ENCODE data around the gene ONECUT2. TPM values are rescaled to one million over a fixed set of nuclear protein-coding genes. Genes with fewer than 3 reads are reported as not detected.
"Not testable (repeated sequence)": the region's sequence is repeated elsewhere in the genome, so short reads cannot be mapped to it uniquely, and the experiment has no call there.

ONECUT2 gene
- under 1 TPM; 0.10 to 0.39 TPM for total RNA-seq

DNA sequence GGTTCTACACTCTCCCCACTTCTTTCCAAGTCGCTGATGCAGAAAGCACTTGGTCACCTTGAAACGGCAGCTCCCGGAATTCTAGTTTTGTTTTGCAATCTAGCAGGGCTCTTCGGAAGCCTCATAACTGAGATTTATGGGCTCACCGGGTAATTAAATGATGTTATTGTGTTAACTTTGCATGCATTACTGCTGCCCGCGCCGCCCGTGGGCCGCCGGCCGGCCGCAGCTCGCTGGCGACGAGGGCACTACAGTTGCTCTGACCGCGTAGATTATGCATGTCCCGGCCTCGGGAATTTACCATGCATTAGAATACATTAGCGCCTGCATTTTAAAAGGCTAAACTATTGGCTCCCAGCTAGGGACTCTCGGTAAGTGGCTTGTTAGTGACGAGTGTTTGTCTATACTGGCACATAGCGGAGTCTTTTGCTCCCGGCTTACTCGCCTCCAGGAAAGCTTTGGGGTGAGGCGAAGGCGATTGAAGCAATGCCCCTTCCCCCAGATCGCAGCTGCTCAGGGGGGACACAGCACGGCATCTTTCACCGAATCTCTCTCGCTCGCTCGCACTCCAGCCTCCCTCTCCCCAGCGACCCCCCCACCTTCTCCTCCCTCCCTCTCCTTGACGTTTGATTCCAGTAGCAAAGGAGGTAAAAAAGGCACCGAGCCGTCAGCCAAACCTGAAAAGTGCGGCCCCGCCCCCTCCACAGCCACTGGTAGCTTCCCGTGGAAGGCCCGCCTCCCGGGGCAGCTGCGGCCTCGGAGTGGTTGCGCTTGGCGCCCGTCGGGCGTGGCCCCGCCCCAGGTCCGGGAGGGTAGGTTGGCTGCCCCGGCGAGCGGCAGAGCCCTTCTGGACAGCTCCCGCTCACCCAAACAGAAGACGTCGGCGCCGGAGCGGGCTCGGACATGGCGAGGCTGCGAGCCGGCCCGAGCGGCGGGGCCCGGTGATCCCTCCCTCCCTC is at the start of gene ONECUT2:
Gene ONECUT2, plus strand, starts transcription at position 839 of the 959 bp plus-strand sequence. CDS start 343 bp downstream, outside the sequence.
- H3K36me3 Mint-ChIP-seq, result peaks cover 17% of the 10 kb centered on the region
- H3K27me3 Mint-ChIP-seq, result peaks cover 62 to 76% of the 10 kb centered on the region in 2 donors
- peak within 1 kb of the TSS; percentile 48 for H3K4me3 Mint-ChIP-seq
- H3K9me3 Mint-ChIP-seq, result peaks cover 3% of the 10 kb centered on the region
- peak; percentile 82 to 91 for ATAC-seq
- peak; percentile 77 for DNase-seq (ENCODE audit: low spot score)
- H3K27ac Mint-ChIP-seq, result no peak within 1 kb of the TSS
- H3K4me1 Mint-ChIP-seq (ENCODE audit: low read depth in 2 of 2), result peaks cover 11 to 26% of the 10 kb centered on the region in 2 donors

DNA sequence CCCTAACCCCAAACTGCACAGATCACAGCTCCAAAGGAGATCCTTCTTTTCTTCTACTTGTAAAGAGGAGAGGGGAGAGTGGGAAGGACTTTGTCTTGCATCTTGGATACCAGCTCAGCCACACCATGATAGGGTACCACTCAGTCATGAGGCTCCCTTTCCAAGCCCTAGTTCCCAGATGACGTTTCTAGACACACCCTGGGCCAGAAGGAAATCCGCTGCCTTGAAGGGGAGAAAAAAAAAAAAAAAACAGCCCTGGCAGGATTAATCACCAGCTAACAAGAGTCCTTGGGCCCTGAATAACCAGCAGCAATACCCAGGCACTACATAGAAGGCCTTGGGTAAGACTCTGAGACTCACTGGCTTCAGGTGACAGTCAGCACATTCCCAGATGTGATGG is 45.9 kb upstream of the ONECUT2 start:
- Mint-ChIP-seq H3K4me3 (no peak overlapping the region), H3K27me3 (peaks cover 4 to 32% of the 10 kb centered on the region in 2 donors), H3K27ac (no peak overlapping the region), H3K4me1 (ENCODE audit: low read depth in 2 of 2) (no peaks in the 10 kb centered on the region), H3K36me3 (peaks cover 5% of the 10 kb centered on the region), H3K9me3 (peaks cover 8% of the 10 kb centered on the region)
- DNase-seq (ENCODE audit: low spot score), result no peak
- ATAC-seq, result no peak

DNA sequence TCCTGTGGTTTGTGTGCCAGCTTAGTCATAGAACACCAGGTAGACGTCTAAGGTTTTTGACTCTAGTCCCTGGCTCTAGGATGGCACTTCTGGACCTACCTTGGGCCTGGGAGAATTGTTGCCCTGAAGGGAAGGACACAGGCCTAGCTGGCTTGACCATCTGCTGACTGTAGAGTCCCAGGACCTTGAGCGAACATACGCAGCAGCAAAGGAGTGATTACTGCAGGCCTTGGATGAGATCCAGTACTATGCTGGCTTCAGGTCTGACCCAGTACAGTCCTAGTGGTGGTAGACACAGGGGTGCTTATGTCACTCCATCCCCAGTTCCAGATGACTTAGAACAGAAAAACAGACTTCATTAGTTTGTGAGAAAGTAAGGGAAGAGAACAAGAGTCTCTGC is 45.1 kb upstream of the ONECUT2 start:
- H3K4me1 Mint-ChIP-seq (ENCODE audit: low read depth in 2 of 2), result no peaks in the 10 kb centered on the region
- H3K27me3 Mint-ChIP-seq, result peaks cover 4 to 32% of the 10 kb centered on the region in 2 donors
- peaks cover 8% of the 10 kb centered on the region for H3K9me3 Mint-ChIP-seq
- peaks cover 5% of the 10 kb centered on the region for H3K36me3 Mint-ChIP-seq
- DNase-seq (ENCODE audit: low spot score) (no peak), ATAC-seq (no peak)
- H3K27ac Mint-ChIP-seq, result no peak overlapping the region
- H3K4me3 Mint-ChIP-seq, result no peak overlapping the region

DNA sequence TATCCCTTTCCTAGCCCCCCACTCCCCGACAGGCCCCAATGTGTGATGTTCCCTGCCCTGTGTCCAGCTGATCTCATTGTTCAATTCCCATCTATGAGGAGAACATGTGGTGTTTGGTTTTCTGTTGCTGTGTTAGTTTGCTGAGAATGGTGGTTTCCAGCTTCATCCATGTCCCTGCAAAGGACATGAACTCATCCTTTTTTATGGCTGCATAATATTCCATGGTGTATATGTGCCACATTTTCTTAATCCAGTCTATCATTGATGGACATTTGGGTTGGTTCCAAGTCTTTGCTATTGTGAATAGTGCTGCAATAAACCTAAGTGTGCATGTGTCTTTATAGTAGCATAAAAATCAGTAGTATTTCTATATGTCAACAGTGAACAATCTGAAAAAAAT is 40.4 kb upstream of the ONECUT2 start:
- H3K27me3 Mint-ChIP-seq, result peaks cover 4 to 37% of the 10 kb centered on the region in 2 donors
- H3K27ac Mint-ChIP-seq; H3K4me1 Mint-ChIP-seq (ENCODE audit: low read depth in 2 of 2); ATAC-seq; DNase-seq (ENCODE audit: low spot score); H3K4me3 Mint-ChIP-seq: not testable (repeated sequence)
- peaks cover 17% of the 10 kb centered on the region for H3K9me3 Mint-ChIP-seq
- H3K36me3 Mint-ChIP-seq, result peaks cover 12% of the 10 kb centered on the region

DNA sequence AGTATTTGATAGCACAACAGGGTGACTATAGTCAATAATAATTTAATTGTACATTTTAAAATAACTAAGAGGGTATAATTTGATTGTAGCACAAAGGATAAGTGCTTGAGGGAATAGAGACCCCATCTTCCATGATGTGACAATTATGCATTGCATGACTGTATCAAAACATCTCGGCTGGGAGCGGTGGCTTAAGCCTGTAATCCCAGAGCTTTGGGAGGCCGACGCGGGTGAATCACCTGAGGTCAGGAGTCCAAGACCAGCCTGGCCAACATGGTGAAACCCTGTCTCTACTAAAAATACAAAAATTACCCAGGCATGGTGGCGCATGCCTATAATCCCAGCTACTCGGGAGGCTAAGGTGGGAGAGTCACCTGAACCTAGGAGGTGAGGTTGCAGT is 38.3 kb upstream of the ONECUT2 start:
- Mint-ChIP-seq H3K9me3 (peaks cover 13% of the 10 kb centered on the region), H3K27me3 (peaks cover 0 to 23% of the 10 kb centered on the region in 2 donors), H3K36me3 (peaks cover 12% of the 10 kb centered on the region)
- not testable (repeated sequence) for H3K4me3 Mint-ChIP-seq; H3K4me1 Mint-ChIP-seq (ENCODE audit: low read depth in 2 of 2); DNase-seq (ENCODE audit: low spot score); H3K27ac Mint-ChIP-seq; ATAC-seq

DNA sequence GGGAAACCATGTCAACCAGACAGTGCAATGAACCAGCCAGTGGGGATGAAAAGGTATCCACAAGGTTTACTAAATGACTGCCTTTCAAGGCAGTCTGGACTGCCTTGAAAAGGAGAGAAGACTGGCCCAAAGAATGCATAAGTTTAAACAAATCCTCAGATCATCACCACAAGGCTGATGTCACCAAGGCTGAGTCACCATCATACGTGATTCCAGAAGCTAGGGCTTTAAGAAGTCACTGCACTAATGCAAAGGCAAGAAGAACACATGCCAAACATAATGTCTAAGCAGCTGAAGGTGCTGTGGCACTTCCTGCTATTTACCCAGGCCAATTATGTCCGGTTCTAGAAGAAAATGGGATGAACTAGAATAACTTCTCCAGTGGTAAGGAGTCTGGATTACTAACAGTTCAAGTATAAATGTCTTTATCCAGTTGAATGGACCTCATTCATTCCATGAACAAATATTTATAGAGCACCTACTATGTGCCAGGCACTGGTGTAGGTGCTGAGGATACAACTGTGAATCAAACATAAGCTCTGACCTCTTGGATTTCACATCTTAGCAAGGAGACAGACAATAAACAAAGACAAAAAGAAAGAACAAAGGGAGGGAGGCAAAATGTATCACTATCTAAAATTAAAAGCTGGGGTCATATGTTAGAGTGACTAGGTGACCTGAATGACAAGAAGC is 37.6 kb upstream of the ONECUT2 start:
- H3K4me3 Mint-ChIP-seq, result no peak overlapping the region
- H3K4me1 Mint-ChIP-seq (ENCODE audit: low read depth in 2 of 2), result no peaks in the 10 kb centered on the region
- peaks cover 0 to 17% of the 10 kb centered on the region in 2 donors for H3K27me3 Mint-ChIP-seq
- DNase-seq (ENCODE audit: low spot score) (no peak), ATAC-seq (no peak)
- H3K9me3 Mint-ChIP-seq, result peaks cover 13% of the 10 kb centered on the region
- H3K27ac Mint-ChIP-seq, result no peak overlapping the region
- peaks cover 12% of the 10 kb centered on the region for H3K36me3 Mint-ChIP-seq

DNA sequence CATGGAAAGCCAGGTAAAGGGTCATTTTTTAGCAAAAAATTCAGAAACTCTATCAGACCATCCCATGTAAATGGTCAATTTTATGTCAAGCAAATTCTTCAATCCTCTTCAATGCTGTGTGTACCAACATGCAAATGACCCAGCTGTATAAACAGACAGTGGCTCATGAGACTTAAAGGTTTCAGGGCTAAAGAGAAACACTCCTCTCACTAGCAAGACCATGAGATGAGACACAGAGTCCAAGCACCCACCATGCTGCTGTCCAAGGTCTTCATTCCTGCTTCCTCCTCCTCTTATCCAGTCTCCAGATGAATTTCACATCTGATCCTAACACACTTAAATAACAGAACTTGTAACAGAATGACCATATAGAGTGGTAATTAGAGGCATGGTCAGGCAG is 30.8 kb upstream of the ONECUT2 start:
- H3K9me3 Mint-ChIP-seq, result peaks cover 4% of the 10 kb centered on the region
- ATAC-seq (no peak), DNase-seq (ENCODE audit: low spot score) (no peak)
- H3K27me3 Mint-ChIP-seq, result peaks cover 7 to 9% of the 10 kb centered on the region in 2 donors
- H3K36me3 Mint-ChIP-seq, result peaks cover 4% of the 10 kb centered on the region
- no peak overlapping the region for H3K27ac Mint-ChIP-seq
- no peaks in the 10 kb centered on the region for H3K4me1 Mint-ChIP-seq (ENCODE audit: low read depth in 2 of 2)
- no peak overlapping the region for H3K4me3 Mint-ChIP-seq

DNA sequence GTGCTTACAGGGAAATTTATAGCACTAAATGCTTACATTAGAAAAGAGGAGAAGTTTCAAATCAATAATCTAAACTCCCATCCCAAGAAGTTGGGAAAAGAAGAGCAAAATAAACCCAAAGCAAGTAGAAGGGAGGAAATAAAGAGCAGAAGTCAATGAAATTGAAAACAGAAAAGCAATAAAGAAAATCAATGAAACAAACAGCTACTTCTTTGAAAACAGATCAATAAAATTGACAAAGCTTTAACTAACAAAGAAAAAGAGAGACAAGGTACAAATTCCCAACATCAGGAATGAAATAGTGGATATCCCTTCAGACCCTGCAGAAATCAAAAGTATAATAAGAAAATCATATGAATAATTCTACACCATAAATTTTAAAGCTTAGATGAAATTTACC is 25.5 kb upstream of the ONECUT2 start:
- DNase-seq (ENCODE audit: low spot score) (no peak), ATAC-seq (no peak)
- Mint-ChIP-seq H3K27me3 (peaks cover 7 to 34% of the 10 kb centered on the region in 2 donors), H3K9me3 (peaks cover 4% of the 10 kb centered on the region), H3K4me1 (ENCODE audit: low read depth in 2 of 2) (no peaks in the 10 kb centered on the region), H3K27ac (no peak overlapping the region), H3K36me3 (peaks cover 4% of the 10 kb centered on the region), H3K4me3 (no peak overlapping the region)

DNA sequence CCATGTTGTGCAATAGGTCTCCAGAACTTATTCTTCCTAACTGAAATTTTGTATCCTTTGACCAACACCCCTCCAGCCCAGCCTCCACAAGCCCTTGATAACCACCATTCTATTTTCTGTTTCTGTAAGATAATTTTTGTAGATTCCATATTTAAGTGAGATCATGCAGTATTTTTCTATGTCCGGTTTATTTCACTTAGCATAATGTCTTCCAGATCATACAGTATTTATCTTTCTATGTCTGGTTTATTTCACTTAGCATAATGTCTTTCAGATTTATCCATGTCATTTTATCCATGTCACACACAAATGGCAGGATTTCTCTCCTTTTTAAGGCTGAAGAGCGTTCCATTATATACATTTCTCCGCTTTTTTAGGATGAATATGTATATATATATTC is 24.4 kb upstream of the ONECUT2 start:
- ATAC-seq (no peak), DNase-seq (ENCODE audit: low spot score) (no peak)
- Mint-ChIP-seq H3K27me3 (peaks cover 11 to 41% of the 10 kb centered on the region in 2 donors), H3K36me3 (peaks cover 4% of the 10 kb centered on the region), H3K27ac (no peak overlapping the region), H3K4me3 (no peak overlapping the region), H3K4me1 (ENCODE audit: low read depth in 2 of 2) (no peaks in the 10 kb centered on the region), H3K9me3 (peaks cover 8% of the 10 kb centered on the region)

DNA sequence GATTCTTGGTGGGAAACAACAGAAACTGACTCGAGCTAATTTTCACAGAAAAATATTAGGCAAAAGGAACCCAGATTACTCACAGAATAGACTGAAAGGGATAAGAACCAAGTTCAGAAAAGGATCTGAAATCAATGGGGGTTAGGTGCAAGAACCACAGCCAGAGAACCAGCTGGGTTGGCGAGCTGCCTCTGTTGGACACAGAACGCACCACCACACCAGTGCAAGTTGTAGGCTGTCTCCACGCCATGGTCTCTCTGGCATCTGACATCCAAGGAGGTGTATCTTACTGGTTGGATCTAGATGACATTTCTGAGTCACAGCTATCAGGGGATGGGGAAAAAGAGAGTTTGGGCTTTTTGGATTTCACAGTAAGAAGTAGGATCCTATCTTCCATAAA is 18.6 kb upstream of the ONECUT2 start:
- H3K27me3 Mint-ChIP-seq, result peaks cover 13 to 52% of the 10 kb centered on the region in 2 donors
- ATAC-seq (no peak), DNase-seq (ENCODE audit: low spot score) (no peak)
- no peak overlapping the region for H3K27ac Mint-ChIP-seq
- no peak overlapping the region for H3K4me3 Mint-ChIP-seq
- peaks cover 14% of the 10 kb centered on the region for H3K9me3 Mint-ChIP-seq
- H3K4me1 Mint-ChIP-seq (ENCODE audit: low read depth in 2 of 2), result no peaks in the 10 kb centered on the region
- no peaks in the 10 kb centered on the region for H3K36me3 Mint-ChIP-seq

DNA sequence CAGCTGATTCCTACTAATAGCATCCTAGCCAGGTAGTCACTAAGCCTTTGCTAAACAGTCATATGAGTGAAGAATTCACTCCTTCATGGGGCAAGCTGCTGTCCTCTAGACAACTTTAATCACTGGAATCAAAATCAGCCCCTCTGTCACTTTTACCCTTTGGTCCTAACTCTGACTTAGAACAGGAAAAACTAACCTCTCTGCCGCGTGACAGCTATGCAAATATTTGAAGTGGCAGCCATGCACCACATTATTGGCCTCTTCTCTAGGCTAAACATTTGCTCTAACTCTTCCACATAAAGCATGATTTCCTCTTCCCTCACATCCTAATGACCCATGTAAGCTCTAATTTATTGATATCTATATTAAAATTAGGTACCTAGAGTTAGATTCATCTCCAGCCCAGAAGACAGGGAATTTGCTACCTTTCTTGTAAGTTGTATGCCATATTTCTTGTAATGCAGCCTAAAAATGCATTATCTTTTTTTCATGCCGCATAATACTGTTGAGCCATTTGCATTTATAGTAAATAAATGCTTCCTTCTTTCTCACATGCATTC is 12.8 kb upstream of the ONECUT2 start:
- H3K9me3 Mint-ChIP-seq, result peaks cover 6% of the 10 kb centered on the region
- H3K4me3 Mint-ChIP-seq, result no peak overlapping the region
- H3K27ac Mint-ChIP-seq, result no peak overlapping the region
- H3K27me3 Mint-ChIP-seq, result peaks cover 25 to 57% of the 10 kb centered on the region in 2 donors
- DNase-seq (ENCODE audit: low spot score) (no peak), ATAC-seq (no peak)
- no peaks in the 10 kb centered on the region for H3K36me3 Mint-ChIP-seq
- H3K4me1 Mint-ChIP-seq (ENCODE audit: low read depth in 2 of 2), result no peaks in the 10 kb centered on the region

DNA sequence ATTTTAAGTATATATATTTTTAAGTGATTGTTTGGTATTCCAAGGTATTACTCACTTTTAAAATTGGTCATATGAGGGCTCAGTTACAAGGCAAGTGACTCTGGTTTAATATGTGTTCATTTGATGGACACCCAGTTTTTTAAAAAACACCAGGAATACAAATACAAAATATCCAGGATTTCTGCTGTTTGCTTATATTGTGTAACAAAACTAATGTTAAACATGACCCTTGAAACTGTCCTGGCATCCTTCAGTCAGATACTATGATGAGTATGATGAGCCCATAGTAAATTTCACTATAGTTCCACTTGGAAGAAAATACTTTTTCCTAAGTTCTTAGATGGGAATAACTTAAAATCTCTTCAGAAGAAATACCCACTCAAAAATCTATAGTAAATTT is 11.4 kb upstream of the ONECUT2 start:
- Mint-ChIP-seq H3K36me3 (no peaks in the 10 kb centered on the region), H3K27me3 (peaks cover 26 to 57% of the 10 kb centered on the region in 2 donors), H3K27ac (no peak overlapping the region), H3K4me3 (no peak overlapping the region), H3K4me1 (ENCODE audit: low read depth in 2 of 2) (no peaks in the 10 kb centered on the region), H3K9me3 (peaks cover 6% of the 10 kb centered on the region)
- ATAC-seq, result no peak
- DNase-seq (ENCODE audit: low spot score), result no peak

DNA sequence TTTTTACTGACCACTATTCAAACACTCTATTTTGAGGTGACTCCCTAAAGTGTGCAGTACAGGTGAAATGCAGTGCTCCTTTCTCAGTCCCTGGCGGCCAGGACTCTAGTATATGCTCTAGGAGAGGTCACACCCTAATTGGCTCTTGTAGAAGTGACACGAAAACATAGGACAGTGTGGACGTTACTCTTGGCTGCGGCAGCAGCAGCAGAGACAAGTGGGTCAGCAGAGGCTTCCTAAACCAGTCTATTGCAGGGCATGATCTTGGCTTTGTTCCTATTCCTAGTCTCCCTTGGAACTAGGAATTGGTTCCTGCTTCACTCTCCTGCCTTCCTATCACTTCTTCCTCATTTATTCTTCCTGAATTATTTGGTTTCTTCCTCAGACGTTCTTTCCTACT is 10.1 kb upstream of the ONECUT2 start:
- peaks cover 6% of the 10 kb centered on the region for H3K9me3 Mint-ChIP-seq
- H3K4me1 Mint-ChIP-seq (ENCODE audit: low read depth in 2 of 2), result peaks cover 9 to 12% of the 10 kb centered on the region in 2 donors
- peaks cover 11% of the 10 kb centered on the region for H3K36me3 Mint-ChIP-seq
- no peak overlapping the region for H3K4me3 Mint-ChIP-seq
- no peak overlapping the region for H3K27ac Mint-ChIP-seq
- peaks cover 34 to 61% of the 10 kb centered on the region in 2 donors for H3K27me3 Mint-ChIP-seq
- no peak for DNase-seq (ENCODE audit: low spot score)
- no peak for ATAC-seq

DNA sequence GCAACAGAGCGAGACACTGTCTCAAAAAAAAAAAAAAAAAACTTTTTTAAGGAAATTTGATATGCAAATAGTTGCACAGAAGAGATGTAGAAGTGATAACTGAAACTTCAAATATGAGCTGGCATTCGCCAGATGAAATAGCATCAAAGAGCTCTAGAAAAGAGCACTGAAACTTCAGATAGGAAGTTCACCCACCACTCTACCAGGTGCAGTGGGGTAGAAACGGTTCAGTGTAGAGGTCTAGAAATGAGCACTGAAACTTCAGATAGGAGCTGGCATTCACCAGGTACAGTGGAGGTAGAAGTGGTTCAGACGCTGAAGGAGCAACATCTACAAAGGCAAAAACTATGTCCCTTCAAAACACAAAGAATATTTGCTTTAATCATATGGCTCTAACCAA is 9.0 kb upstream of the ONECUT2 start:
- peaks cover 37 to 62% of the 10 kb centered on the region in 2 donors for H3K27me3 Mint-ChIP-seq
- no peak for ATAC-seq
- no peak overlapping the region for H3K4me3 Mint-ChIP-seq
- DNase-seq (ENCODE audit: low spot score), result no peak
- peaks cover 10 to 12% of the 10 kb centered on the region in 2 donors for H3K4me1 Mint-ChIP-seq (ENCODE audit: low read depth in 2 of 2)
- H3K36me3 Mint-ChIP-seq, result peaks cover 11% of the 10 kb centered on the region
- no peak overlapping the region for H3K27ac Mint-ChIP-seq
- peaks cover under 1% of the 10 kb centered on the region for H3K9me3 Mint-ChIP-seq

Measured in natural killer cell treated with Interleukin-12 subunit alpha and Interleukin-12 subunit beta and Interleukin-15 and Interleukin-18, amount 100 ng/mL, for 72 hours (primary cell).